ENCODE results near the gene KREMEN1. TPM values are rescaled to one million over a fixed set of nuclear protein-coding genes. Genes with fewer than 3 reads are reported as not detected.
A peak's percentile ranks its signal among the peaks of the same experiment; 100 is the strongest.

KREMEN1 gene
- total and polyA plus RNA-seq, 9 of the 15 experiments (the other 6 are each of a cell fraction or from before 2014, with no cell fraction given): 0.69 to 11.5 (median 4.3) TPM

GRCh38 chr22:29050457-29050856 is 22.4 kb upstream of the KREMEN1 start:
- Histone ChIP-seq H3K4me1 (replicated peaks in 1 of 2; ENCODE audit: control insufficient read depth in 2 of 2, insufficient read depth in 2 of 2, low read length in 2 of 2) (peaks cover 4 to 19% of the 10 kb centered on the region in 2 experiments; a peak in 3 of 5 replicates), H3K9me1 (ENCODE audit: control insufficient read depth, insufficient read depth, low read length) (no peaks in the 10 kb centered on the region), H3K36me3 (ENCODE audit: control insufficient read depth, insufficient read depth, low read length) (peaks cover 37% of the 10 kb centered on the region; the same call in 1 of the 3 replicates), H3K4me3 (no peak overlapping the region), H3K9ac (ENCODE audit: insufficient read depth in 1 of 2, low read depth in 2 of 2, low read length in 2 of 2) (peak overlapping the region in 1 of 2 experiments; percentile 26; a peak in 1 of 4 replicates), H2AFZ (ENCODE audit: low read depth, low read length) (no peak overlapping the region), H3K27ac (ENCODE audit: extremely low read depth, low read depth, low read length) (no peak overlapping the region), H4K20me1 (replicated peaks; ENCODE audit: control insufficient read depth, insufficient read depth, low read length) (no peaks in the 10 kb centered on the region), H3K79me2 (ENCODE audit: control insufficient read depth, insufficient read depth, low read length) (no peaks in the 10 kb centered on the region), H3K27me3 (ENCODE audit: control insufficient read depth in 2 of 2, insufficient read depth in 2 of 2, low read length in 2 of 2) (no peaks in the 10 kb centered on the region), H3K4me2 (ENCODE audit: insufficient read depth, low read length) (no peak overlapping the region), H3K9me3 (replicated peaks; ENCODE audit: control insufficient read depth, insufficient read depth, low read depth, low read length) (no peaks in the 10 kb centered on the region)
- CTCF ChIA-PET (ENCODE audit: low intra/inter-chr PET ratio): no interaction called here
- in situ Hi-C loops (cut with MboI) (no loop called here), intact Hi-C loops (cut with micrococcal nuclease) (no loop called here)
- no peak for FAIRE-seq
- TF ChIP-seq SMAD2 (IDR thresholded peaks at IDR 0.05; ENCODE audit: low read depth, low read length): no peak
- TF ChIP-seq POLR2G (IDR thresholded peaks at IDR 0.05; ENCODE audit: low read depth, low read length): 0 out of 2 replicates have a peak, but pooled peaks have one; percentile 4
- ATAC-seq: no peak
- 90% methylated on average over 2 of the region's 24 CpGs for WGBS (ENCODE audit: insufficient coverage, low coverage, missing lambda C conversion rate)
- POLR2A ChIA-PET: interaction anchor here (0.6 to 1.4 kb wide), 5 partner anchors 10 to 764 kb away, joined by 3 to 7 read pairs (median 3); no protein-coding TSS in a partner anchor
- BruUV-seq (replicated peaks): no TSS peak
- no peak for DNase-seq (ENCODE audit: extremely low read depth in 1 of 4, low spot score in 3 of 4)

GRCh38 chr22:29053048-29053702 is 19.7 kb upstream of the KREMEN1 start:
- ATAC-seq (no peak), DNase-seq (ENCODE audit: extremely low read depth in 1 of 4, low spot score in 3 of 4) (no peak), FAIRE-seq (no peak)
- no peak overlapping the region for H3K4me2 ChIP-seq (ENCODE audit: insufficient read depth, low read length)
- TF ChIP-seq SMC3 (conservative IDR thresholded peaks at IDR 0.05; ENCODE audit: insufficient read depth, low read depth, low read length) (no peak), POLR3A (IDR thresholded peaks at IDR 0.05; ENCODE audit: borderline replicate concordance, extremely low read depth, insufficient read depth, insufficient read length) (no peak), PPARD (CRISPR knock-in tag; IDR thresholded peaks at IDR 0.05) (no peak), ZC3H8 (IDR thresholded peaks at IDR 0.05) (no peak), FOXJ3 (CRISPR knock-in tag; IDR thresholded peaks at IDR 0.05) (no peak), NFIX (CRISPR knock-in tag; IDR thresholded peaks at IDR 0.05; ENCODE audit: low read depth) (no peak)
- H3K9ac ChIP-seq (ENCODE audit: insufficient read depth in 1 of 2, low read depth in 2 of 2, low read length in 2 of 2): no peak overlapping the region
- no peaks in the 10 kb centered on the region for H3K9me3 ChIP-seq (replicated peaks; ENCODE audit: control insufficient read depth, insufficient read depth, low read depth, low read length)
- no peaks in the 10 kb centered on the region for H3K79me2 ChIP-seq (ENCODE audit: control insufficient read depth, insufficient read depth, low read length)
- peaks cover 16% of the 10 kb centered on the region; the same call in 1 of the 3 replicates for H3K36me3 ChIP-seq (ENCODE audit: control insufficient read depth, insufficient read depth, low read length)
- POLR2A ChIA-PET: interaction anchor here (0.7 to 0.9 kb wide), 2 partner anchors 100 to 430 kb away, joined by 3 read pairs; no protein-coding TSS in a partner anchor
- intact Hi-C loops (cut with micrococcal nuclease) (no loop called here), in situ Hi-C loops (cut with MboI) (no loop called here)
- H2AFZ ChIP-seq (ENCODE audit: low read depth, low read length): no peak overlapping the region
- H4K20me1 ChIP-seq (replicated peaks; ENCODE audit: control insufficient read depth, insufficient read depth, low read length): no peaks in the 10 kb centered on the region
- 84% methylated on average over 8 of the region's 8 CpGs for WGBS (ENCODE audit: insufficient coverage, low coverage, missing lambda C conversion rate)
- CTCF ChIA-PET (ENCODE audit: low intra/inter-chr PET ratio): no interaction called here
- H3K27ac ChIP-seq (ENCODE audit: extremely low read depth, low read depth, low read length): no peak overlapping the region
- H3K9me1 ChIP-seq (ENCODE audit: control insufficient read depth, insufficient read depth, low read length): no peaks in the 10 kb centered on the region
- H3K4me1 ChIP-seq (replicated peaks in 1 of 2; ENCODE audit: control insufficient read depth in 2 of 2, insufficient read depth in 2 of 2, low read length in 2 of 2): peaks cover 4 to 19% of the 10 kb centered on the region in 2 experiments; a peak in 3 of 5 replicates
- H3K4me3 ChIP-seq: no peak overlapping the region
- no peaks in the 10 kb centered on the region for H3K27me3 ChIP-seq (ENCODE audit: control insufficient read depth in 2 of 2, insufficient read depth in 2 of 2, low read length in 2 of 2)
- no TSS peak for BruUV-seq (replicated peaks)
